ENCODE results near the gene PXYLP1. TPM values are rescaled to one million over a fixed set of nuclear protein-coding genes. Genes with fewer than 3 reads are reported as not detected.
A peak's percentile ranks its signal among the peaks of the same experiment; 100 is the strongest.

The PXYLP1 gene
- total RNA-seq, 1 experiment from 2014 or later: 11.3 TPM

DNA sequence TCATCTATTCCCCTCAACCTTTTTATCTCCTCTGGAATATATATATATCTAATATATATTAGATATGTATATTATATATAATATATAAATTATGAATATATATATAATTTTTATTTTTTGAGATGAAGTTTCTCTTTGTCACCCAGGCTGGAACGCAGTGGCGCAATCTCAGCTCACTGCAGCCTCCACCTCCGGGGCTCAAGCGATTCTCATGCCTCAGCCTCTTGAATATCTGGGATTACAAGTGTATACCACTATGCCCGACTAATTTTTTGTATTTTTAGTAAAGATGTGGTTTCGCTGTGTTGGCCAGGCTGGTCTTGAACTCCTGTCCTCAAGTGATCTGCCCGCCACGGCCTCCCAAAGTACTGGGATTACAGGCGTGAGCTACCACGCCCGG is 22.2 kb downstream of the PXYLP1 start:
- DNase-seq (ENCODE audit: low spot score): no peak
- intact Hi-C loops (cut with micrococcal nuclease; ENCODE audit: unreplicated experiment): no loop called here
- H3K27me3 ChIP-seq (replicated peaks; ENCODE audit: insufficient read depth, low read depth, low read length, poor library complexity): no peaks in the 10 kb centered on the region
- no TSS peak for BruUV-seq (replicated peaks)
- H3K27ac ChIP-seq (ENCODE audit: low read depth, low read length, poor library complexity, severe bottlenecking): no peak overlapping the region
- no peaks in the 10 kb centered on the region for H3K4me1 ChIP-seq (ENCODE audit: insufficient read depth, low read length, poor library complexity, severe bottlenecking)
- TF ChIP-seq, protein P1, sequence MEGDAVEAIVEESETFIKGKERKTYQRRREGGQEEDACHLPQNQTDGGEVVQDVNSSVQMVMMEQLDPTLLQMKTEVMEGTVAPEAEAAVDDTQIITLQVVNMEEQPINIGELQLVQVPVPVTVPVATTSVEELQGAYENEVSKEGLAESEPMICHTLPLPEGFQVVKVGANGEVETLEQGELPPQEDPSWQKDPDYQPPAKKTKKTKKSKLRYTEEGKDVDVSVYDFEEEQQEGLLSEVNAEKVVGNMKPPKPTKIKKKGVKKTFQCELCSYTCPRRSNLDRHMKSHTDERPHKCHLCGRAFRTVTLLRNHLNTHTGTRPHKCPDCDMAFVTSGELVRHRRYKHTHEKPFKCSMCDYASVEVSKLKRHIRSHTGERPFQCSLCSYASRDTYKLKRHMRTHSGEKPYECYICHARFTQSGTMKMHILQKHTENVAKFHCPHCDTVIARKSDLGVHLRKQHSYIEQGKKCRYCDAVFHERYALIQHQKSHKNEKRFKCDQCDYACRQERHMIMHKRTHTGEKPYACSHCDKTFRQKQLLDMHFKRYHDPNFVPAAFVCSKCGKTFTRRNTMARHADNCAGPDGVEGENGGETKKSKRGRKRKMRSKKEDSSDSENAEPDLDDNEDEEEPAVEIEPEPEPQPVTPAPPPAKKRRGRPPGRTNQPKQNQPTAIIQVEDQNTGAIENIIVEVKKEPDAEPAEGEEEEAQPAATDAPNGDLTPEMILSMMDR (conservative IDR thresholded peaks at IDR 0.05; ENCODE audit: low read depth, low read length): no peak
- TF ChIP-seq EZH2 (IDR thresholded peaks at IDR 0.05; ENCODE audit: borderline replicate concordance, low read depth, low read length, poor library complexity, severe bottlenecking): no peak
- no peaks in the 10 kb centered on the region for H3K36me3 ChIP-seq (ENCODE audit: insufficient read depth, low read length, poor library complexity, severe bottlenecking)
- ChIA-PET CTCF (no interaction called here), POLR2A (ENCODE audit: low non-redundant PET) (no interaction called here)
- H3K4me3 ChIP-seq (ENCODE audit: low read depth, low read length, poor library complexity, severe bottlenecking): no peak overlapping the region
- no peaks in the 10 kb centered on the region for H3K9me3 ChIP-seq (ENCODE audit: low read depth, low read length, poor library complexity, severe bottlenecking)

DNA sequence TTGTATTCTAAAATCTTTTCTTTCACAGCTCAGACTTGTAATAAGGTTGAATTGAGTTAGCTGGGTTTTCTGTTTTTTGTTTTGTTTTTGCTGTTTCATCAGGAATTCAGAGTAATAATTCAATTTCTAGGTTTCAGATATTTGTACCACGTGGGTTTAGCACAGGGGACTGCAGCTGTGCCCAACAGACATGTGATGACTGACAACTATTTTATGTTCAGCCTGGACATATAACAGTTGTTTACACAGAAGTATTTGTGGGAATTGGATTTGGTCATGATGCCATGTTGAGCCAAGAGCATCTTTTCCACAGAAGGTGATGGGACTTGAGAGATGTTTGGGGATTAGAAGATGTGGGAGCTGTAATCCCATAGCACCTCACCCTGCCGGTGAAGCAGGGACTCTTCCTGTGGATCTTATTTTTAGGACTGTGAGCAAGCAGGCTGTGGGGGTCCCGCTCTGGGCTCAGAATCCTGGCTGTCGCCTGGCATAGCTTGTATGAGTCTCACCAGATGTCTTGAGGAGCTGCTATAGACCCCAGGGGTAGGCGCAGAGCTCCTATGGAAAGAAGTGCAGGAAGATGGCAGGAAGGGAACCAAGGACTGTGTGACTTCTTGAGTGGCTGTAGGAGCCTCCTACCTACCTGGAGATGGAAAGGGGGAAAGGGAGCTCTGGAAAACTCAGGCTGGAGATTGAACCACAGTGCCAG is 23.7 kb downstream of the PXYLP1 start:
- TF ChIP-seq, protein P1 (conservative IDR thresholded peaks at IDR 0.05; ENCODE audit: low read depth, low read length): no peak
- no peak for TF ChIP-seq EZH2 (IDR thresholded peaks at IDR 0.05; ENCODE audit: borderline replicate concordance, low read depth, low read length, poor library complexity, severe bottlenecking)
- POLR2A ChIA-PET (ENCODE audit: low non-redundant PET): no interaction called here
- intact Hi-C loops (cut with micrococcal nuclease; ENCODE audit: unreplicated experiment): no loop called here

DNA sequence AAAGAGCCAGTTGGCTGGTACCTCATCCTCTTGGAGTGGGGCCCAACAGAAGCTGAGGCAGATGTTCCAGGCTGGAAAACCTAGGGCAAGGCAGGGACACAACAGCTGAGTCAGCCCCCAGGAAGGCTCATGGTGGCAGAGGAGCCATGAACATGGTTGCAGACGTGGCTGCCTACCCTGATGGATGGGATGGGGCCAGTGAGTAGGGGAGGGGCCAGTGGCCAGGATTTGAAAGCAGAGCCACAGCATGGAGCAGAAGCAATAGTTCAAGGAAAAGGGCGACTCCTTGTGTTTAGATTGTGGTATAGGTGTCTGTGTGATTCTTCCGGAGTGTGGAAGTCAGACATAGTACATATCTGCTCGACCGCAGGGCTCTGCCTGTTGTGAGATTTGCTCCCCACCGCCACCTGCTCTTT is 24.2 kb downstream of the PXYLP1 start:
- no peaks in the 10 kb centered on the region for H3K36me3 ChIP-seq (ENCODE audit: insufficient read depth, low read length, poor library complexity, severe bottlenecking)
- no TSS peak for BruUV-seq (replicated peaks)
- H3K4me1 ChIP-seq (ENCODE audit: insufficient read depth, low read length, poor library complexity, severe bottlenecking): no peaks in the 10 kb centered on the region
- no peak overlapping the region for H3K27ac ChIP-seq (ENCODE audit: low read depth, low read length, poor library complexity, severe bottlenecking)
- TF ChIP-seq, protein P1 (conservative IDR thresholded peaks at IDR 0.05; ENCODE audit: low read depth, low read length): peak; percentile 31; the same call in 1 of the 2 replicates
- no peak for TF ChIP-seq EZH2 (IDR thresholded peaks at IDR 0.05; ENCODE audit: borderline replicate concordance, low read depth, low read length, poor library complexity, severe bottlenecking)
- H3K9me3 ChIP-seq (ENCODE audit: low read depth, low read length, poor library complexity, severe bottlenecking): no peaks in the 10 kb centered on the region
- intact Hi-C loops (cut with micrococcal nuclease; ENCODE audit: unreplicated experiment): no loop called here
- CTCF ChIA-PET: no interaction called here
- no peaks in the 10 kb centered on the region for H3K27me3 ChIP-seq (replicated peaks; ENCODE audit: insufficient read depth, low read depth, low read length, poor library complexity)
- peak; percentile 33 for DNase-seq (ENCODE audit: low spot score)
- POLR2A ChIA-PET (ENCODE audit: low non-redundant PET): no interaction called here
- no peak overlapping the region for H3K4me3 ChIP-seq (ENCODE audit: low read depth, low read length, poor library complexity, severe bottlenecking)

More for the DNA sequence above, 23.7 kb downstream of the PXYLP1 start:
- H3K4me3 ChIP-seq (ENCODE audit: low read depth, low read length, poor library complexity, severe bottlenecking): no peak overlapping the region
- H3K27ac ChIP-seq (ENCODE audit: low read depth, low read length, poor library complexity, severe bottlenecking): no peak overlapping the region
- no peaks in the 10 kb centered on the region for H3K36me3 ChIP-seq (ENCODE audit: insufficient read depth, low read length, poor library complexity, severe bottlenecking)
- no peak for DNase-seq (ENCODE audit: low spot score)
- H3K27me3 ChIP-seq (replicated peaks; ENCODE audit: insufficient read depth, low read depth, low read length, poor library complexity): no peaks in the 10 kb centered on the region
- no TSS peak for BruUV-seq (replicated peaks)
- H3K9me3 ChIP-seq (ENCODE audit: low read depth, low read length, poor library complexity, severe bottlenecking): no peaks in the 10 kb centered on the region
- CTCF ChIA-PET: no interaction called here
- H3K4me1 ChIP-seq (ENCODE audit: insufficient read depth, low read length, poor library complexity, severe bottlenecking): no peaks in the 10 kb centered on the region

All from A673 (cell line).